Parathyroid adenoma (tissue), 2 donors: ENCODE measurements around the gene NIT2.

ENCODE experiments used
- H2AFZ ChIP-seq: fragments of 300-600 bp; sonication (generic); one replicate; pipeline ENCODE4 v1.7.0; 2017; ENCODE audit warnings: antibody characterized with exemption, mild to moderate bottlenecking
- H3K27ac ChIP-seq: fragments of 300-600 bp; sonication (generic); one replicate; pipeline ENCODE4 v1.7.0; 2017
- H3K27me3 ChIP-seq: fragments of 300-600 bp; sonication (generic); one replicate; pipeline ENCODE4 v1.7.0; 2017; ENCODE audit warnings: low read length; ENCODE audit not compliant: control insufficient read depth, insufficient read depth
- H3K36me3 ChIP-seq: fragments of 300-600 bp; sonication (generic); one replicate; pipeline ENCODE4 v1.7.0; 2017; ENCODE audit warnings: low read length; ENCODE audit not compliant: control insufficient read depth, insufficient read depth
- H3K4me1 ChIP-seq: fragments of 300-600 bp; sonication (generic); one replicate; pipeline ENCODE4 v1.7.0; 2017; ENCODE audit warnings: control low read depth
- H3K4me2 ChIP-seq: fragments of 300-600 bp; sonication (generic); one replicate; pipeline ENCODE4 v1.7.0; 2017; ENCODE audit warnings: low read length
- H3K4me3 ChIP-seq: fragments of 300-600 bp; sonication (generic); one replicate; pipeline ENCODE4 v1.7.0; 2017; ENCODE audit warnings: low read depth, low read length
- H3K79me2 ChIP-seq: fragments of 300-600 bp; sonication (generic); one replicate; pipeline ENCODE4 v1.7.0; 2017; ENCODE audit warnings: control low read depth
- H3K9ac ChIP-seq: fragments of 300-600 bp; sonication (generic); one replicate; pipeline ENCODE4 v1.7.0; 2017; ENCODE audit warnings: mild to moderate bottlenecking
- H3K9me3 ChIP-seq: fragments of 300-600 bp; sonication (generic); one replicate; pipeline ENCODE4 v1.7.0; 2017; ENCODE audit warnings: low read length; ENCODE audit not compliant: control insufficient read depth
- TF ChIP-seq, protein P1 (sequence below): fragments of 300-600 bp; sonication (generic); IDR thresholded peaks from one replicate; pipeline ENCODE4 v1.7.0; 2017; ENCODE audit warnings: antibody characterized with exemption, mild to moderate bottlenecking
- donor health status: primary hyperparathyroidism.

Gene NIT2

DNA sequence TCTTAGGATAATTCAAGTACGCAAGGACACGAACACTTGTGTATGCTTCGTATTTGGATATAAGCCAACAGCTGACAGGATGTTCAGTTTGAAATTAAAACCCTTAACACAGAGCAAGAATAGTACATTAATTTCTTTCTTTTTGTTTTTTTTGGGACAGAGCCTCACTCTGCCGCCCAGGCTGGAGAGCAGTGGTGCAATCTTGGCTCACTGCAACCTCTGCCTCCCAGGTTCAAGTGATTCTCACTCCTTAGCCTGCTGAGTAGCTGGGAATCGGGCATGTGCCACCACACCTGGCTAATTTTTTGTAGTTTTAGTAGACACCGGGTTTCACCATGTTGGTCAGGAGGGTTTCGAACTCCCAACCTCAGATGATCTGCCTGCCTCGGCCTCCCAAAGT is 33.9 kb downstream of the NIT2 start:
- no peaks in the 10 kb centered on the region for H3K79me2 ChIP-seq
- no peaks in the 10 kb centered on the region for H3K4me1 ChIP-seq
- no peak overlapping the region for H3K4me3 ChIP-seq
- no peak overlapping the region for H3K27ac ChIP-seq
- H3K4me2 ChIP-seq = no peak overlapping the region
- H3K9ac ChIP-seq = no peak overlapping the region
- no peaks in the 10 kb centered on the region for H3K36me3 ChIP-seq
- TF ChIP-seq, protein P1, sequence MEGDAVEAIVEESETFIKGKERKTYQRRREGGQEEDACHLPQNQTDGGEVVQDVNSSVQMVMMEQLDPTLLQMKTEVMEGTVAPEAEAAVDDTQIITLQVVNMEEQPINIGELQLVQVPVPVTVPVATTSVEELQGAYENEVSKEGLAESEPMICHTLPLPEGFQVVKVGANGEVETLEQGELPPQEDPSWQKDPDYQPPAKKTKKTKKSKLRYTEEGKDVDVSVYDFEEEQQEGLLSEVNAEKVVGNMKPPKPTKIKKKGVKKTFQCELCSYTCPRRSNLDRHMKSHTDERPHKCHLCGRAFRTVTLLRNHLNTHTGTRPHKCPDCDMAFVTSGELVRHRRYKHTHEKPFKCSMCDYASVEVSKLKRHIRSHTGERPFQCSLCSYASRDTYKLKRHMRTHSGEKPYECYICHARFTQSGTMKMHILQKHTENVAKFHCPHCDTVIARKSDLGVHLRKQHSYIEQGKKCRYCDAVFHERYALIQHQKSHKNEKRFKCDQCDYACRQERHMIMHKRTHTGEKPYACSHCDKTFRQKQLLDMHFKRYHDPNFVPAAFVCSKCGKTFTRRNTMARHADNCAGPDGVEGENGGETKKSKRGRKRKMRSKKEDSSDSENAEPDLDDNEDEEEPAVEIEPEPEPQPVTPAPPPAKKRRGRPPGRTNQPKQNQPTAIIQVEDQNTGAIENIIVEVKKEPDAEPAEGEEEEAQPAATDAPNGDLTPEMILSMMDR = no peak
- no peaks in the 10 kb centered on the region for H3K27me3 ChIP-seq
- H3K9me3 ChIP-seq = no peaks in the 10 kb centered on the region
- H2AFZ ChIP-seq = no peak overlapping the region

- TF ChIP-seq, protein P1 = no peak
Measured at GRCh38 chr3:100370756-100371155, 36.2 kb downstream of the NIT2 start.

DNA sequence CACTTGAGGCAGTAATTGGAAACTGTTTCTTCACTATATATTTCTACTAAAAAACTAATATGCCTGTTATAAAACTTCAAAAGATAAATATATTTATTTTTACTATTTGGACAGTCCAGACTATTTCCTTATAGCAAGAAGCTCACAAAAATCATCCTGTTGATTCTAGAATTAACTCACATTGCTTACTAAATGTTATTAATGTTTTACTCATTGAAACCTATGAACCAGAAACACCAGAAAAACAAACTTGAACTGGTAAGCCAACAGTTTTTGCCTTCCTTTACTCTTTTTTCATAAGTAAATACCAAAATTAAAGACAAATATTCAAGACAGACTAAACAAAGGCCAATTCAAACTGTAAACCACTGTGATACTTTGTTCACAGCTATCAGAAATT is 40.0 kb downstream of the NIT2 start:
- Histone ChIP-seq H3K36me3 (no peaks in the 10 kb centered on the region), H3K4me2 (no peak overlapping the region), H3K4me1 (no peaks in the 10 kb centered on the region), H3K79me2 (no peaks in the 10 kb centered on the region), H3K27ac (no peak overlapping the region), H3K4me3 (no peak overlapping the region), H2AFZ (no peak overlapping the region), H3K9ac (no peak overlapping the region), H3K27me3 (no peaks in the 10 kb centered on the region), H3K9me3 (no peaks in the 10 kb centered on the region)
- TF ChIP-seq, protein P1 = no peak

More at GRCh38 chr3:100370756-100371155, 36.2 kb downstream of the NIT2 start:
- Histone ChIP-seq H3K4me3 (no peak overlapping the region), H3K36me3 (no peaks in the 10 kb centered on the region), H3K27ac (no peak overlapping the region), H3K4me1 (no peaks in the 10 kb centered on the region), H2AFZ (no peak overlapping the region), H3K27me3 (no peaks in the 10 kb centered on the region), H3K4me2 (no peak overlapping the region), H3K9ac (no peak overlapping the region), H3K79me2 (no peaks in the 10 kb centered on the region), H3K9me3 (no peaks in the 10 kb centered on the region)

- Histone ChIP-seq H3K9me3 (no peaks in the 10 kb centered on the region), H3K79me2 (peaks cover 3% of the 10 kb centered on the region), H3K4me3 (no peak overlapping the region), H2AFZ (no peak overlapping the region), H3K27ac (no peak overlapping the region), H3K9ac (no peak overlapping the region), H3K4me1 (no peaks in the 10 kb centered on the region), H3K4me2 (no peak overlapping the region), H3K27me3 (no peaks in the 10 kb centered on the region), H3K36me3 (no peaks in the 10 kb centered on the region)
- TF ChIP-seq, protein P1 = no peak
Measured at GRCh38 chr3:100376301-100376700, 41.7 kb downstream of the NIT2 start.

DNA sequence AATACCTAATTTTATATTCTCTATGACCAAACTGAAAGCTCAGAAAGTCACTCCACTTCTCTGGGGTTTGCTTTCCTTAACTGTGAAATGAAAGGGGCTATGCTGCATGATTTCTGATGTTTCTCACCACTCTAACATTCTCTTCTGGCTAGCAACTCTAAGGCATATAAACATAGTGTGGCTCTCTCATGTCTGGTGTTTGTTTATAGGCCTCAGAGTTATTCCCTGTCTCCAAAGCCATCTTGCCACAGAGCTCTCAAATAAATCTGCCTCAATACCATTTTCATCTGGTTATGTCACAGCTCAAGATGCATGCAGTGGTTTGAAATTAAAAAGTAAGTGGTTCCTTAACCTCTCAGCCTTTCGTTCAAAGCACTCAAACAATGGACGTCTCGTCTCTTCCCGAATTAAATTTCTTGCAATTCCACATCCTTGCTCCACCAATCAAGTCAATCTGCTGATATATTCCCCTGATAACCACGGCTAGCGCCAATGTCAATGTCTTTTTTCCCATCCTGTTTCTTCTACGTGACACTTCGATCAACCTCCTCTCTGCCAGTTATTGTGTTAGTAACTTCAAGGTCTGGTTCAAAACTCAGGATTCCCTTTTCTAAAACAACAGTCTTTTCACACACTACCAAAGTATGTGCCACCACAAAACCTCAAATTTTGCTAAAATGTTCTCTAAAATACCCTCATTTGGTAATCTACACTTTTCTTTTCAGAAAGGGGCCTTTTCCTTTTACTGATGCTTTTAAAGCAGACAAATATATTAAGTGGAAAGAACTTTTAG is 50.4 kb downstream of the NIT2 start:
- H3K4me1 ChIP-seq = peaks cover 5% of the 10 kb centered on the region
- no peak overlapping the region for H3K27ac ChIP-seq
- no peaks in the 10 kb centered on the region for H3K9me3 ChIP-seq
- H3K4me2 ChIP-seq = no peak overlapping the region
- no peak overlapping the region for H3K4me3 ChIP-seq
- H3K27me3 ChIP-seq = no peaks in the 10 kb centered on the region
- H2AFZ ChIP-seq = no peak overlapping the region
- peaks cover 14% of the 10 kb centered on the region for H3K79me2 ChIP-seq
- peaks cover 4% of the 10 kb centered on the region for H3K36me3 ChIP-seq
- TF ChIP-seq, protein P1 = no peak
- no peak overlapping the region for H3K9ac ChIP-seq
